Ishikawa (cell line): ENCODE data around the gene NRXN3.
A peak's percentile ranks its signal among the peaks of the same experiment; 100 is the strongest.

Experiments
- CEBPB ChIP-seq: IDR thresholded peaks from 2 replicates; pipeline ENCODE4 v1.6.1; 2012
- CREB1 ChIP-seq: IDR thresholded peaks from 2 replicates; pipeline ENCODE4 v1.6.1; 2012; ENCODE audit warnings: low read depth
- EGR1 ChIP-seq: IDR thresholded peaks from 2 replicates; pipeline ENCODE4 v1.6.1; 2012
- EP300 ChIP-seq: IDR thresholded peaks from 2 replicates; pipeline ENCODE4 v1.6.1; 2012; ENCODE audit warnings: borderline replicate concordance
- FOXM1 ChIP-seq: IDR thresholded peaks from 2 replicates; pipeline ENCODE4 v1.6.1; 2012; ENCODE audit warnings: low read depth, borderline replicate concordance
- MAX ChIP-seq: IDR thresholded peaks from 2 replicates; pipeline ENCODE4 v1.6.1; 2012
- NFIC ChIP-seq: IDR thresholded peaks from 2 replicates; pipeline ENCODE4 v1.6.1; 2012
- RAD21 ChIP-seq: IDR thresholded peaks from 2 replicates; pipeline ENCODE4 v1.6.1; 2012; ENCODE audit warnings: low read depth
- REST ChIP-seq: IDR thresholded peaks from 2 replicates; pipeline ENCODE4 v1.6.1; 2012; ENCODE audit warnings: low read depth, mild to moderate bottlenecking
- TAF1 ChIP-seq: IDR thresholded peaks from 2 replicates; pipeline ENCODE4 v1.6.1; 2012; ENCODE audit warnings: low read depth, mild to moderate bottlenecking
- TCF12 ChIP-seq: IDR thresholded peaks from 2 replicates; pipeline ENCODE4 v1.6.1; 2012; ENCODE audit warnings: low read depth
- TEAD4 ChIP-seq: IDR thresholded peaks from 2 replicates; pipeline ENCODE4 v1.6.1; 2012
- USF1 ChIP-seq: IDR thresholded peaks from 2 replicates; pipeline ENCODE4 v1.6.1; 2012
- YY1 ChIP-seq: IDR thresholded peaks from 2 replicates; pipeline ENCODE4 v1.6.1; 2012; ENCODE audit warnings: low read depth
- ZBTB7A ChIP-seq: IDR thresholded peaks from 2 replicates; pipeline ENCODE4 v1.6.1; 2012; ENCODE audit warnings: low read depth

Gene NRXN3

GRCh38 chr14:78972440-78972839 is 802.3 kb downstream of the NRXN3 start:
- TF ChIP-seq USF1 (no peak), CREB1 (no peak), TAF1 (no peak), YY1 (no peak), RAD21 (no peak), ZBTB7A (no peak), NFIC (no peak), MAX (no peak), EGR1 (no peak), REST (no peak), EP300 (no peak)

GRCh38 chr14:78974691-78975090 is 804.5 kb downstream of the NRXN3 start:
- TF ChIP-seq REST, result no peak
- no peak for TF ChIP-seq CREB1
- TF ChIP-seq FOXM1, result no peak
- TF ChIP-seq NFIC, result no peak
- TF ChIP-seq YY1, result no peak

- TF ChIP-seq EGR1 (no peak), EP300 (no peak), NFIC (no peak), REST (peak; percentile 52; the same call in 1 of the 2 replicates)
These were observed 805.6 kb downstream of the NRXN3 start for GRCh38 chr14:78975734-78976133.

- no peak for TF ChIP-seq USF1
- TF ChIP-seq CREB1, result no peak
- no peak for TF ChIP-seq YY1
- no peak for TF ChIP-seq EP300
- no peak for TF ChIP-seq MAX
- no peak for TF ChIP-seq TCF12
- TF ChIP-seq FOXM1, result no peak
- no peak for TF ChIP-seq NFIC
- TF ChIP-seq TAF1, result no peak
- TF ChIP-seq TEAD4, result no peak
- no peak for TF ChIP-seq REST
- no peak for TF ChIP-seq EGR1
- no peak for TF ChIP-seq CEBPB
- TF ChIP-seq ZBTB7A, result no peak
These were observed 808.7 kb downstream of the NRXN3 start for GRCh38 chr14:78978896-78979295.
